Choroid plexus epithelial cell (primary cell): ENCODE data around the gene FLT1.
A peak's percentile ranks its signal among the peaks of the same experiment; 100 is the strongest.

Experiments
- DNase-seq: peaks from one replicate; pipeline ENCODE4 v3.0.0-alpha.2; 2010; ENCODE audit warnings: low read depth
- H3K4me3 ChIP-seq: 2 replicates; pipeline ENCODE4 v1.5.1; 2011; ENCODE audit warnings: low read depth, mild to moderate bottlenecking, control low read depth, low read length, moderate library complexity
- CTCF ChIP-seq: conservative IDR thresholded peaks from 2 replicates; pipeline ENCODE4 v1.5.1; 2011; ENCODE audit warnings: low read depth, mild to moderate bottlenecking, control low read depth, inconsistent platforms, low read length, moderate library complexity

FLT1 gene

GRCh38 chr13:28410096-28410495 lies 84.8 kb downstream of the FLT1 start:
- no peak for DNase-seq
- no peak for TF ChIP-seq CTCF
- no peak overlapping the region for H3K4me3 ChIP-seq

- no peak for TF ChIP-seq CTCF
- no peak overlapping the region for H3K4me3 ChIP-seq
- peak; percentile 18 for DNase-seq
These were observed 85.3 kb downstream of the FLT1 start for GRCh38 chr13:28409648-28410047.

- DNase-seq, result no peak
- TF ChIP-seq CTCF, result no peak
These were observed 86.1 kb downstream of the FLT1 start for GRCh38 chr13:28408863-28409262.

GRCh38 chr13:28408235-28408848 lies 86.6 kb downstream of the FLT1 start:
- peak; percentile 6 for DNase-seq
- H3K4me3 ChIP-seq, result no peak overlapping the region
- no peak for TF ChIP-seq CTCF

More at GRCh38 chr13:28408863-28409262, 86.1 kb downstream of the FLT1 start:
- H3K4me3 ChIP-seq, result no peak overlapping the region

- no peak overlapping the region for H3K4me3 ChIP-seq
- no peak for DNase-seq
These were observed 88.1 kb downstream of the FLT1 start for GRCh38 chr13:28406733-28407266.

GRCh38 chr13:28402057-28402381 lies 92.9 kb downstream of the FLT1 start:
- no peak for DNase-seq
- TF ChIP-seq CTCF, result no peak
- no peak overlapping the region for H3K4me3 ChIP-seq

More at GRCh38 chr13:28406733-28407266, 88.1 kb downstream of the FLT1 start:
- TF ChIP-seq CTCF, result no peak
